HG02973 (cell line): Measurements from ENCODE around the gene EDEM1.
"Not testable (repeated sequence)": the region's sequence is repeated elsewhere in the genome, so short reads cannot be mapped to it uniquely, and the experiment has no call there.

Experiments
- ATAC-seq: cut with Tn5 transposase; IDR thresholded peaks from one replicate; pipeline ENCODE4 v1.9.1; 2021; ENCODE audit warnings: moderate library complexity; ENCODE audit not compliant: unreplicated experiment

Gene EDEM1

GRCh38 chr3:5187156-5187919 is at the start of gene EDEM1:
TSS of gene EDEM1 (plus strand) at chr3:5187707. CDS start at chr3:5187806, 99 bp downstream.
- ATAC-seq, result peak; percentile 79

- ATAC-seq, result no peak
Observed at GRCh38 chr3:5138214-5138981, 49.1 kb upstream of the EDEM1 start.

DNA sequence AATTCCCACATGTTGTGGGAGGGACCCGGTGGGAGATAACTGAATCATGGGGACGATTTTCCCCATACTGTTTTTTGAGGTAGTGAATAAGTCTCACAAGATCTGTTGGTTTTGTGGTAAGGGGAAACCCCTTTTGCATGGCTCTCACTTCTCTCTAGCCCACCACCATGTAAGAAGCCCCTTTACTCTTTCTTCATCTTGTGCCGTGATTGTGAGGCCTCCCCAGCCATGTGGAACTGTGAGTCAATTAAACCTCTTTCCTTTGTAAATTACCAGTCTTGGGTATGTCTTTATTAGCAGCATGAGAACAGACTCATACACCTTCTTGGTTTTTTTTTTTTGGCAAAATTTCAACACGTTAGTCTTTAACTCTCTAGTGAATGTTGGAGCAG is 47.3 kb upstream of the EDEM1 start:
- peak; percentile 37 for ATAC-seq

GRCh38 chr3:5140839-5141238 is 46.7 kb upstream of the EDEM1 start:
- no peak for ATAC-seq

GRCh38 chr3:5141760-5142159 is 45.7 kb upstream of the EDEM1 start:
- ATAC-seq, result no peak

DNA sequence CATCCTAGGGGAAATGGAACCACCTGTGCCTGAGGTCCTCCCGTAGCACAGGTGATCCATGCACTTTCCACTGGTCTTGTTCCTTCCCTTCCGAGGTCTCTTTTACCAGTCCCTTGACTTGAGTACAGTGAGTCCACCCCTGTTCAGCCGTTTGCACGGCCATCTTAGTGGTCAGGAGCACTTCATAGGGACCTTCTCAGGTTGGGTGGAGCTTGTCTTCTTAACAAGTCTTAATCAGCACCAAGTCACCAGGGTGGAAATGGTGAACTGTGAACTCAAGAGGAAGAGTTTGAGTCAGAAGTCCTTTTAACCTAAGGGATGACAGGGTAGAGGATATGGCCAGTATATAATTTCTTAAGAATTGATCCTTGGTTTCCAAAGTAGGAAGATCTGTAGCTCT is 44.0 kb upstream of the EDEM1 start:
- ATAC-seq, result no peak

DNA sequence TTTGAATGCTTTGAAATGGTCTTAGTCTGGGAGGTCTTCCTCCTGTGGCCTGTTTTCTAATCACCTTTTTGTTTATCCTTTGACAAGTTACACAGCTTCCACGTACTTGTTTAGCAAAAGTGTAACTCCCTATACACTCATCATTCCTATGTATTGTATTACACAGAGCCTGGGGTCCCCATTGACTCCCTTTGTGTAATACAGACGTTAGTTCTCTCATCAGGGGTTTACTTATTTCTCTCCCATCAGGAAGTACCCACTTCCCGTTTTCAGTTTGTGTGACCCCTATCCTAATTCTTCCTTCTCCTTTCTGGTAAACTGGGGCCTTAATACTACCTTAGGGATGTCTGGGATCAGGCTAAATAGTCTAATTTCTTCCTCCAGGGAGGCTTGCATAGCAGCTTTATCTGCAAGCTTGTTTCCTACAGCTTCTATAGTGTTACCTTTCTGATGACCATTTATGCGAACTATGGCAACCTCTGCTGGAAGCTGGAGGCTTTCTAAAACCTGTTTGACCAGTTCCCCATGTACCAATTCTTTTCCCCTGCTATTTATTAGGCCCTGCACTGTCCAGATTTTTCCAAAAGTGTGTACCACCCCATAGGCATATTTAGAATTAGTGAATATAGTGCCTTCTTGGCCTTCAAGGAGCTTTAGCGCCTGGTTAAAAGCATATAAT is 43.1 kb upstream of the EDEM1 start:
- ATAC-seq, result no peak

GRCh38 chr3:5145120-5145519 is 42.4 kb upstream of the EDEM1 start:
- ATAC-seq, result no peak

DNA sequence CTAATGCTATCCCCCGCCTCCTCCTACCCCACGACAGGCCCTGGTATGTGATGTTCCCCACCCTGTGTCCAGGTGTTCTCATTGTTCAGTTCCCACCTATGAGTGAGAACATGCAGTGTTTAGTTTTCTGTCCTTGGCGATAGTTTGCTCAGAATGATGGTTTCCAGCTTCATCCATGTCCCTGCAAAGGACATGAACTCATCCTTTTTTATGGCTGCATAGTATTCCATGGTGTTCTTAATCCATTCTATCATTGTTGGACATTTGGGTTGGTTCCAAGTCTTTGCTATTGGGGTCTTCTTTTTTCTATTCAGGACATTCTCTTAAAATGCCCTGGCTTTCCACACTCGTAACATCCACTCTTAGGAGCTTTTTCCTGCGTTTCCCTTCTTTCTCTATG is 40.4 kb upstream of the EDEM1 start:
- ATAC-seq, result not testable (repeated sequence)

DNA sequence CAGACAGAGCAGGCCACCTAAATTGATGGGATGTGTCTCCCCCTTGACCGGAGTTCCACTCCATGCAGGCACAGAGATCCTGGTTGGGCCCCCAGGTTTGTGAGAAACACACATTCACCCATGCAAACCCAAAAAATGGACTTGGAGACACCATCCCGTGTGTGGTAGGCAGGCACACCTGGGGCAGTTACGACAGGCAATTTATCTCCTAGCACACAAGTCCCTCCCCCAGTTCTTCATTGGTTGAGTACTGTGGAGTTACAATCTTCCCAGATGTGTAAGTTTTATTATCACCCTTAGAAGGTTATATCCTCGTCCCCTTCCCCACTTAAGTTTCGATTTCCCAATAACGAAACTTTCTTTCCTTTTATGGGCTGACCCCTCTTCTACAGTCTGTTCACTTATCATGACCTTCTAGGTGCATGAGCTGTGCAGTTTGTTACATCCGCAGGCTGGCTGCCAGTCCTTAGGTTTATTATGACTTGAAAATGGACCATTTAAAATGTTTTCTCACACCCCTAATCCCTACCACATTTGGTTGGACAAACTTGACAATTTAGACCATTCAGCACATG is 38.1 kb upstream of the EDEM1 start:
- no peak for ATAC-seq

DNA sequence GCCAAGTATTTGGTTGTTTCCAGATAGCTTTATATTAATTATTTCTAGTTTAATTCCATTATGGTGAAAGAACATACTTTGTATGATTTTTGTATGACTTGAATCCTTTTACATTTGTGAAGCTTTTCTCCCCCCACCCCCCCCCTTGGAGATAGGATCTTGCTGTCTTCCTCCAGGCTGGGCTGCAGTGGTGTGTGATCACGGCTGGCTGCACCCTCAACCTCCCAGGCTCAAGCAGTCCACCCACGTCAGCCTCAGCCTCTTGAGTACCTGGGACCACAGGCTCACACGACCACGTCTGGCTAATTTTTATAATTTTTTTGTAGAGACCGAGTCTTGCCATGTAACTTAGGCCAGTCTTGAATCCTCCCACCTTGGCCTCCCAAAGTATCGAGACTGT is 35.9 kb upstream of the EDEM1 start:
- no peak for ATAC-seq

GRCh38 chr3:5153074-5153473 is 34.4 kb upstream of the EDEM1 start:
- ATAC-seq, result no peak

DNA sequence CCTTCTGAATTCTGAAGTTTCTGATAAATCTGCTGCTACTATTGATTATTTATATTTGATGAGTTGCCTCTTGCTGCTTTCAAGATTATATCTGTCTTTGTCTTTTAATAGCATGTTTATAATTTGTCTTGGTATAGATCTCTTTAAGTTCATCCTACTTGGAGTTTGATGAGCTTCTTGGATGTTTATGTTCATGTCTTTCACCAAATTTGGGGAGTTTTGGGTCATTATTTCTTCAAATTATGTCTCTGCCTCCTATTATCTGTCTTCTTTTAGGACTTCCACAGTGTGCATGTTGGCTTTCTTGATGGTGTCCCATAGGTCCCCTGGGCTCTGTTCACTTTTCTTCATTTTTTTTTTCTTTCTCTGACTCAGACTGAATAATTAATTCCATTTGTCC is 32.3 kb upstream of the EDEM1 start:
- ATAC-seq, result no peak

DNA sequence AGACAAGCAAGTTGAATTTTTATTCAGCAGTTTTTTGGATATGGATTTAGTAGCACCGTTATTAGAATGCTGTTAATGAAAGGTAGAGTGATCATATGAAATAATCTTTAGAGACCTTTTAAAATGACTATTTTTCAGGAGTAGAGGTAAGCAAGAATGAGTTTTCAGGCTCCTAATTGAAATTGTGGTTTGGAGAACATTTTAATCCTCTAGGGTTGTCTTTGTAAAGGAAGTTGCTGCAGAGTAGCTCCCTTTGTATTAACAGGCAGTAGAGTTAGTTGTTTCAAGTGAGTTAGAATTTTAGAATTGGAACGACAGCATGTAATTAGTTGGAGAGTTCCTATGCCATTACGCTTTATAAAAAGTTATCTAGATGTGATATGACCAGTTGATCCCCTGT is 27.2 kb upstream of the EDEM1 start:
- no peak for ATAC-seq

- ATAC-seq, result no peak
Observed at GRCh38 chr3:5160940-5161858, 26.3 kb upstream of the EDEM1 start.

DNA sequence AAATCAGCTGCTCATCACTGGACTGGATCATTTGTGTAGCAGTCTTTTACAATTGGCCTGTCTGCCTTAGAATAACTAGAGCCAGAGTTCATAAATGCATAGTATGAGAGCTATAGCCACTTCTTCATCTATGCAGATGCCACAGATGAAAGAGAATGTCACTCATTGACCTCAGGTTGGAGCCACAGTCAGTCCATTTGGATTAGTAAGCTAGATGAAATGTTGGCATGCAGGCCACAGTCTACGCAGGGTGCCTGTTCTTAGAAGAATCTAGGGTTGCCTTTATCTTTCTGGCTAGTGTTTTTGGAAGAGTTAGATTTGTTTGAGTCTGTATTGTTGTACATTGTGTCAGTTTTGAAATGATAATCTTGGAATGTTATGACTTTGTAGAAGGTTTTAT is 25.4 kb upstream of the EDEM1 start:
- no peak for ATAC-seq

- ATAC-seq, result no peak
Observed at GRCh38 chr3:5165698-5166097, 21.8 kb upstream of the EDEM1 start.

DNA sequence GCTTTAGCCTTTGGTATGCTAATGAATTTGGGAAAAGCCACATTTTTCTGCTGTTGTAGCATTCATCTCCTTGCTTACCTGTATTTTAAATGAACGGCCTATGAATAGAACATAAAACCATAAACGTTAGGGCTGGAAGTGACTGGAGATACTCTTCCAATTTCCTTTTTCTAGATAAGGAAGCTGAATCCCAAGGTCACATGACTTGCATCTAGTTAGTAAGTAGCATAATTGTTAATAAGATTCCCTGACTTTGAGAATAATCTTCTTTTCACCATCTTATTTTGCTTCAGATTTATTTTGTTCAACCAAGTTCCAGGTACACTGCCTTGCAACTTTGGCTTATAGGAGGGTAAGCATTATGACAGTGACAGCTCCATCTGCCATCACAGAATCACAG is 20.7 kb upstream of the EDEM1 start:
- ATAC-seq, result no peak

DNA sequence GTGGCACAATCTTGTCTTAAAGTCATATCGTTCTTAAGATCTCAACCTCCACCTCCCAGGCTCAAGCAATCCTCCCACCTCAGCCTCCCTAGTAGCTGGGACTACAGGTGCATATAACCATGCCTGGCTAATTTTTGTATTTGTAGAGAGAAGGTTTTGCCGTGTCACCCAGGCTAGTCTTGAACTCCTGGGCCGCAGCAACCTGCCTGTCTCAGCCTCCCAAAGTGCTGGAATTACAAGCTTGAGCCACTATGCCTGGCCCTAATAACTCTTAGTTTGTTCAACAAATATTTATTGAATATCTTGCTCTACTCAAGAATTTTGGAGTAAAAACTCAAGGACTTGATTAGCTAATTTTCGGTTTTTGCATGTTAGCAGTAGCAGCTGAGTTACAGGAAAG is 19.4 kb upstream of the EDEM1 start:
- no peak for ATAC-seq

GRCh38 chr3:5169807-5170206 is 17.7 kb upstream of the EDEM1 start:
- no peak for ATAC-seq
